ENCODE data around the gene ENOX1.

- TF ChIP-seq POLR2A (IDR thresholded peaks at IDR 0.05): no peak
- TF ChIP-seq CTCF (IDR thresholded peaks at IDR 0.05): no peak
Observed at GRCh38 chr13:43232144-43232872, 554.5 kb downstream of the ENOX1 start.
